HG03103 (cell line): ENCODE measurements around the gene MKNK1.

Experiments
- ATAC-seq: cut with Tn5 transposase; IDR thresholded peaks from one replicate; pipeline ENCODE4 v1.9.1; 2021; ENCODE audit warnings: low read depth; ENCODE audit not compliant: unreplicated experiment

MKNK1 gene

GRCh38 chr1:46569116-46569515, 35.0 kb downstream of the MKNK1 start:
- no peak for ATAC-seq

- ATAC-seq, result no peak
Measured at GRCh38 chr1:46568461-46568891, 35.6 kb downstream of the MKNK1 start.

GRCh38 chr1:46563341-46563740, 40.7 kb downstream of the MKNK1 start:
- ATAC-seq, result no peak

- no peak for ATAC-seq
Measured at GRCh38 chr1:46562498-46562897, 41.6 kb downstream of the MKNK1 start.

GRCh38 chr1:46558966-46559365, 45.1 kb downstream of the MKNK1 start:
- no peak for ATAC-seq

- ATAC-seq, result no peak
Measured at GRCh38 chr1:46558141-46558963, 45.7 kb downstream of the MKNK1 start.

- ATAC-seq, result no peak
Measured at GRCh38 chr1:46557403-46557802, 46.7 kb downstream of the MKNK1 start.

GRCh38 chr1:46556822-46557221, 47.2 kb downstream of the MKNK1 start:
- no peak for ATAC-seq

- no peak for ATAC-seq
Measured at GRCh38 chr1:46555826-46556619, 48.0 kb downstream of the MKNK1 start.

GRCh38 chr1:46554597-46555381, 49.3 kb downstream of the MKNK1 start:
- ATAC-seq, result no peak

GRCh38 chr1:46554236-46554596, 49.9 kb downstream of the MKNK1 start:
- ATAC-seq, result no peak

GRCh38 chr1:46553506-46553905, 50.6 kb downstream of the MKNK1 start:
- no peak for ATAC-seq

- ATAC-seq, result no peak
Measured at GRCh38 chr1:46552357-46553237, 51.5 kb downstream of the MKNK1 start.

GRCh38 chr1:46551597-46552095, 52.4 kb downstream of the MKNK1 start, which contains the start of gene KNCN:
Gene KNCN, minus strand, starts transcription at chr1:46551647. Its CDS starts 432 bp downstream, at chr1:46551215.
- ATAC-seq, result no peak

- ATAC-seq, result no peak
Measured at GRCh38 chr1:46550751-46551231, 53.3 kb downstream of the MKNK1 start.

GRCh38 chr1:46549697-46550681, 54.1 kb downstream of the MKNK1 start:
- ATAC-seq, result no peak

GRCh38 chr1:46547481-46548383, 56.3 kb downstream of the MKNK1 start:
- no peak for ATAC-seq
